OCI-LY3 (cell line): ENCODE results near the gene ACOXL.

Experiments used
- H2AFZ ChIP-seq: fragments of 200-600, 300-600 bp; shearing (Covaris generic); 2 replicates; pipeline ENCODE4 v1.6.0; 2014; ENCODE audit warnings: antibody characterized with exemption, low read depth, low read length
- H3K27ac ChIP-seq: fragments of 200-600, 300-600 bp; sonication (generic); 2 replicates; pipeline ENCODE4 v1.5.1; 2014; ENCODE audit warnings: mild to moderate bottlenecking, low read length, moderate library complexity, mixed read lengths
- H3K27me3 ChIP-seq: fragments of 200-600, 300-600 bp; sonication (generic); 2 replicates; pipeline ENCODE4 v1.6.1; 2014; ENCODE audit warnings: low read depth, low read length, mixed read lengths
- H3K36me3 ChIP-seq: fragments of 200-600, 300-600 bp; sonication (generic); replicated peaks from 2 replicates; pipeline ENCODE3; 2014; ENCODE audit warnings: low read depth, low read length, mixed read lengths
- H3K4me1 ChIP-seq: fragments of 300-600, 200-600 bp; sonication (generic); 2 replicates; pipeline ENCODE4 v1.6.1; 2014; ENCODE audit warnings: low read length, mixed read lengths
- H3K4me2 ChIP-seq: fragments of 200-600, 300-600 bp; sonication (generic); 2 replicates; pipeline ENCODE4 v1.6.1; 2014; ENCODE audit warnings: low read length, mixed read lengths
- H3K4me3 ChIP-seq: fragments of 300-600, 200-600 bp; sonication (generic); 2 replicates; pipeline ENCODE4 v1.5.1; 2014; ENCODE audit warnings: antibody characterized with exemption, mild to moderate bottlenecking, low read length, moderate library complexity
- H3K79me2 ChIP-seq: fragments of 300-600, 200-600 bp; shearing (Covaris generic); 2 replicates; pipeline ENCODE4 v1.6.1; 2014; ENCODE audit warnings: mild to moderate bottlenecking, low read length, mixed read lengths
- H3K9ac ChIP-seq: fragments of 300-600, 200-600 bp; shearing (Covaris generic); 2 replicates; pipeline ENCODE4 v1.6.0; 2014; ENCODE audit warnings: mild to moderate bottlenecking, low read length, moderate library complexity
- H3K9me3 ChIP-seq: fragments of 200-600, 300-600 bp; shearing (Covaris generic); 2 replicates; pipeline ENCODE4 v1.6.1; 2014; ENCODE audit warnings: low read length, mixed read lengths; ENCODE audit not compliant: insufficient read depth
- H4K20me1 ChIP-seq: fragments of 200-600, 300-600 bp; sonication (generic); 2 replicates; pipeline ENCODE4 v1.6.1; 2016; ENCODE audit warnings: low read length, mixed read lengths; ENCODE audit not compliant: insufficient read depth
- EZH2phosphoT487 ChIP-seq: fragments of 200-600 bp; shearing (Covaris generic); IDR thresholded peaks from 2 replicates; pipeline ENCODE4 v1.6.1; 2018; ENCODE audit warnings: antibody characterized with exemption, mixed run types, low read depth
- TF ChIP-seq, protein P1 (sequence below): fragments of 200-600, 300-600 bp; sonication (generic); IDR thresholded peaks from 2 replicates; pipeline ENCODE4 v1.5.1; 2014; ENCODE audit warnings: antibody characterized with exemption, low read length, low read depth

ACOXL gene

DNA sequence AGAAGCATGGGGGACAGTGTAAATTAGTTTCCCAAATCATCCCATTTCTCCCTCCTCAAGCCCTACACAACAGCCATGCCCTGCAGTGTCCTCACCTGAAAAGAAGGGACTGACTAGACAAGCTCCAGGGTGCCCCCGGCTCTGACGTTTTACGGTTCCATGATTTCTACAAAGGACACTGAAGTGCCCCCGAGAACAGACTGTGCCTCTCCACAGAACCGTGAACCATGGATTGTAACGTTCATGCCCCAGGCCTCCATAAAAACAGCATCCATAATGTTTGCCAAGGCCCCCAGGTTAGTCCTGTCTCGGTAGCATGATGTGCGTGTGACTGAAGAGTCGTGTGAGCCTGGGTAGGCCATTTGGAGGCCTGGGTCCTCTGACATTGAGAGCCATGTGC lies 7.0 kb upstream of the ACOXL start:
- H2AFZ ChIP-seq, result no peak overlapping the region
- H3K27ac ChIP-seq, result no peak overlapping the region
- no peak overlapping the region for H3K4me2 ChIP-seq
- H3K27me3 ChIP-seq, result peaks cover 34% of the 10 kb centered on the region
- H3K9me3 ChIP-seq, result no peaks in the 10 kb centered on the region
- no peak overlapping the region for H3K4me3 ChIP-seq
- no peaks in the 10 kb centered on the region for H4K20me1 ChIP-seq
- no peak for TF ChIP-seq EZH2phosphoT487
- TF ChIP-seq, protein P1, sequence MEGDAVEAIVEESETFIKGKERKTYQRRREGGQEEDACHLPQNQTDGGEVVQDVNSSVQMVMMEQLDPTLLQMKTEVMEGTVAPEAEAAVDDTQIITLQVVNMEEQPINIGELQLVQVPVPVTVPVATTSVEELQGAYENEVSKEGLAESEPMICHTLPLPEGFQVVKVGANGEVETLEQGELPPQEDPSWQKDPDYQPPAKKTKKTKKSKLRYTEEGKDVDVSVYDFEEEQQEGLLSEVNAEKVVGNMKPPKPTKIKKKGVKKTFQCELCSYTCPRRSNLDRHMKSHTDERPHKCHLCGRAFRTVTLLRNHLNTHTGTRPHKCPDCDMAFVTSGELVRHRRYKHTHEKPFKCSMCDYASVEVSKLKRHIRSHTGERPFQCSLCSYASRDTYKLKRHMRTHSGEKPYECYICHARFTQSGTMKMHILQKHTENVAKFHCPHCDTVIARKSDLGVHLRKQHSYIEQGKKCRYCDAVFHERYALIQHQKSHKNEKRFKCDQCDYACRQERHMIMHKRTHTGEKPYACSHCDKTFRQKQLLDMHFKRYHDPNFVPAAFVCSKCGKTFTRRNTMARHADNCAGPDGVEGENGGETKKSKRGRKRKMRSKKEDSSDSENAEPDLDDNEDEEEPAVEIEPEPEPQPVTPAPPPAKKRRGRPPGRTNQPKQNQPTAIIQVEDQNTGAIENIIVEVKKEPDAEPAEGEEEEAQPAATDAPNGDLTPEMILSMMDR, result no peak
- H3K79me2 ChIP-seq, result no peaks in the 10 kb centered on the region
- no peak overlapping the region for H3K9ac ChIP-seq
- H3K36me3 ChIP-seq, result no peaks in the 10 kb centered on the region
- H3K4me1 ChIP-seq, result no peaks in the 10 kb centered on the region

DNA sequence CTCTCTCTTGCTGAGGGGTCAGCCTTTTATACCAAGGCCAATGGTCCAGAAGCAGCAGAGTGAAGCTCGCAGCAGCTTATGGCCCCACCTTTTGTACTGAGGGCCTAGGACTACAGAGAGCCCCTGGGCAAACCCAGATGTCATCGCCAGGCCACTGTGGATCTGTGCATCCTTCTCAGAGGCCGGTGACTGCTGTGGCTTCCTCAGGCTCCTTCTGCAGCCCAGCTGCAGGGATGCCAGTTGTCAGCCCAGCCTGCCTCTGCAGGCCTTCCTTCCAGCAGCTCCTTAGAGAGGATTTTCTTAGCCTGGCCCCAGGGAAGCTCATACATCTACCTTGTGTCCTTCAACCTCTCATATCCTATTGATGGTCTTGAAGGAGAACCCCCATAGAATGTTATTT lies 6.5 kb upstream of the ACOXL start:
- no peak overlapping the region for H2AFZ ChIP-seq
- no peaks in the 10 kb centered on the region for H3K79me2 ChIP-seq
- H3K4me1 ChIP-seq, result no peaks in the 10 kb centered on the region
- H3K9me3 ChIP-seq, result no peaks in the 10 kb centered on the region
- TF ChIP-seq, protein P1, result no peak
- TF ChIP-seq EZH2phosphoT487, result no peak
- H3K9ac ChIP-seq, result no peak overlapping the region
- H3K27me3 ChIP-seq, result peaks cover 38% of the 10 kb centered on the region
- no peak overlapping the region for H3K4me3 ChIP-seq
- H3K36me3 ChIP-seq, result no peaks in the 10 kb centered on the region
- no peaks in the 10 kb centered on the region for H4K20me1 ChIP-seq
- H3K4me2 ChIP-seq, result no peak overlapping the region
- H3K27ac ChIP-seq, result no peak overlapping the region

DNA sequence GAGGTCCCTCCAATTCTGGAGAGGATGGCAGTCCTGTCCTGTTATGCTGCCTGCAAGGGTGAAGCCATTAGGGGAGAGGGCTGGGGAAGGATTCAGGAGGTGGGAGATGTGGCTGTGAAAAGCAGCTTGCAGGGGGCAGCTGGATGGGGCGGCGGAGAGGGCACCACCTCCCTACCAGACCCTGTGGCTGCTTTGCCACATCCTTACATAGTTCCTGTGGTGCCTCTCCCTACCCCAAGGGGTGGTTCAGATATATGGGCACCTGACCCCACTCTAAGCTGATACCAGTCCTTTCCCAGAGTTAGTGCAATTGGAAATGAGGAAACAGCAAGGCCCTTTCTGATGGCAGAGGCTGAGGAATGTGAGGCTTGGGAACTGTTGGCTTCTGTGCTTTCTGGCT lies 6.1 kb upstream of the ACOXL start:
- Histone ChIP-seq H3K4me3 (no peak overlapping the region), H3K4me1 (no peaks in the 10 kb centered on the region), H4K20me1 (no peaks in the 10 kb centered on the region), H3K4me2 (no peak overlapping the region), H3K27ac (no peak overlapping the region), H3K79me2 (no peaks in the 10 kb centered on the region), H3K27me3 (peaks cover 42% of the 10 kb centered on the region), H2AFZ (no peak overlapping the region), H3K9ac (no peak overlapping the region), H3K9me3 (no peaks in the 10 kb centered on the region), H3K36me3 (no peaks in the 10 kb centered on the region)
- no peak for TF ChIP-seq EZH2phosphoT487
- TF ChIP-seq, protein P1, result no peak

DNA sequence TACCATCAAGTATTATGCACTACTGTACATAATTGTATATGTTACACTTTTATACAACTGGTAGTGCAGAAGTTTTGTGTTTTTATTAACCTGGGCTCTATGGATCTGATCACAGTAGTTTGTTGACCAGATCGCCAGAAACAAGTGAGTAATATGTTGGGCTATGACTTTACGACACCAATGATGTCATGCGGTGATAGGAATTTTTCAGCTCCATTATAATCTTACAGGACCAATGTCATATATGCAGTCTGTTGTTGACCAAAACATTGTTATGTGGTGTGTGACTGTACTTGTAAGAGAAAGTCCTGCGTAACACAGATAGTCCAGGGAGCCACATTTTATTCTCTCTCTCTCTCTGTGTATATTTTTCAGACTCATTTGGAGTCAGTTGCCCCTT lies 4.5 kb upstream of the ACOXL start:
- no peak overlapping the region for H3K27ac ChIP-seq
- H3K27me3 ChIP-seq, result peaks cover 42% of the 10 kb centered on the region
- H4K20me1 ChIP-seq, result no peaks in the 10 kb centered on the region
- no peaks in the 10 kb centered on the region for H3K9me3 ChIP-seq
- H2AFZ ChIP-seq, result no peak overlapping the region
- H3K36me3 ChIP-seq, result no peaks in the 10 kb centered on the region
- TF ChIP-seq, protein P1, result no peak
- no peak for TF ChIP-seq EZH2phosphoT487
- no peaks in the 10 kb centered on the region for H3K4me1 ChIP-seq
- H3K79me2 ChIP-seq, result no peaks in the 10 kb centered on the region
- H3K9ac ChIP-seq, result no peak overlapping the region
- H3K4me3 ChIP-seq, result no peak overlapping the region
- no peak overlapping the region for H3K4me2 ChIP-seq
